ENCODE measurements around the gene KICS2. TPM values are rescaled to one million over a fixed set of nuclear protein-coding genes. Genes with fewer than 3 reads are reported as not detected.
A peak's percentile ranks its signal among the peaks of the same experiment; 100 is the strongest.

The KICS2 gene
- total and polyA plus RNA-seq, 2 experiments from 2014 or later = 1.3 to 6.8 TPM

- Histone ChIP-seq H3K9me3 (ENCODE audit: low read depth) (no peaks in the 10 kb centered on the region), H3K4me3 (no peak overlapping the region), H3K27ac (no peak overlapping the region), H3K4me1 (ENCODE audit: insufficient read depth) (no peaks in the 10 kb centered on the region), H3K4me2 (no peak overlapping the region), H3K36me3 (replicated peaks; ENCODE audit: insufficient read depth, low read depth) (no peaks in the 10 kb centered on the region), H3K27me3 (no peaks in the 10 kb centered on the region), H2AFZ (no peak overlapping the region), H4K20me1 (ENCODE audit: insufficient read depth, poor library complexity, severe bottlenecking) (no peaks in the 10 kb centered on the region), H3K9me2 (replicated peaks; ENCODE audit: insufficient read depth) (no peaks in the 10 kb centered on the region), H3K79me2 (no peaks in the 10 kb centered on the region)
- TF ChIP-seq EZH2phosphoT487 (IDR thresholded peaks at IDR 0.05; ENCODE audit: low read depth, severe bottlenecking, unreplicated experiment) = no peak
- 75% methylated on average over 2 of the region's 2 CpGs for WGBS (ENCODE audit: low lambda C conversion rate, missing lambda C conversion rate)
- no peak for DNase-seq (ENCODE audit: low spot score)
Observed at GRCh38 chr12:64175254-64175945, 46.7 kb downstream of the KICS2 start.

- Histone ChIP-seq H3K36me3 (replicated peaks; ENCODE audit: insufficient read depth, low read depth) (no peaks in the 10 kb centered on the region), H3K4me1 (ENCODE audit: insufficient read depth) (no peaks in the 10 kb centered on the region), H3K9me2 (replicated peaks; ENCODE audit: insufficient read depth) (no peaks in the 10 kb centered on the region), H3K79me2 (no peaks in the 10 kb centered on the region), H3K27me3 (no peaks in the 10 kb centered on the region), H3K4me2 (no peak overlapping the region), H3K4me3 (no peak overlapping the region), H3K27ac (peak overlapping the region; percentile 35), H2AFZ (no peak overlapping the region), H4K20me1 (ENCODE audit: insufficient read depth, poor library complexity, severe bottlenecking) (no peaks in the 10 kb centered on the region), H3K9me3 (ENCODE audit: low read depth) (no peaks in the 10 kb centered on the region)
- peak; percentile 30 for DNase-seq (ENCODE audit: low spot score)
- TF ChIP-seq, protein P1, sequence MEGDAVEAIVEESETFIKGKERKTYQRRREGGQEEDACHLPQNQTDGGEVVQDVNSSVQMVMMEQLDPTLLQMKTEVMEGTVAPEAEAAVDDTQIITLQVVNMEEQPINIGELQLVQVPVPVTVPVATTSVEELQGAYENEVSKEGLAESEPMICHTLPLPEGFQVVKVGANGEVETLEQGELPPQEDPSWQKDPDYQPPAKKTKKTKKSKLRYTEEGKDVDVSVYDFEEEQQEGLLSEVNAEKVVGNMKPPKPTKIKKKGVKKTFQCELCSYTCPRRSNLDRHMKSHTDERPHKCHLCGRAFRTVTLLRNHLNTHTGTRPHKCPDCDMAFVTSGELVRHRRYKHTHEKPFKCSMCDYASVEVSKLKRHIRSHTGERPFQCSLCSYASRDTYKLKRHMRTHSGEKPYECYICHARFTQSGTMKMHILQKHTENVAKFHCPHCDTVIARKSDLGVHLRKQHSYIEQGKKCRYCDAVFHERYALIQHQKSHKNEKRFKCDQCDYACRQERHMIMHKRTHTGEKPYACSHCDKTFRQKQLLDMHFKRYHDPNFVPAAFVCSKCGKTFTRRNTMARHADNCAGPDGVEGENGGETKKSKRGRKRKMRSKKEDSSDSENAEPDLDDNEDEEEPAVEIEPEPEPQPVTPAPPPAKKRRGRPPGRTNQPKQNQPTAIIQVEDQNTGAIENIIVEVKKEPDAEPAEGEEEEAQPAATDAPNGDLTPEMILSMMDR (IDR thresholded peaks at IDR 0.05; ENCODE audit: poor library complexity) = no peak
- no peak for TF ChIP-seq EZH2phosphoT487 (IDR thresholded peaks at IDR 0.05; ENCODE audit: low read depth, severe bottlenecking, unreplicated experiment)
- TF ChIP-seq EZH2 (IDR thresholded peaks at IDR 0.05; ENCODE audit: borderline replicate concordance) = no peak
- 58% methylated on average over 3 of the region's 3 CpGs for WGBS (ENCODE audit: low lambda C conversion rate, missing lambda C conversion rate)
Observed at GRCh38 chr12:64173456-64173855, 48.6 kb downstream of the KICS2 start.

Small RNAs within 50 kb of the gene (small RNA-seq; reads per million reads assigned to genes)
- gene RNU5A-7P (not detected), gene RNU6-1009P (not detected)

Other genes with a start within 250 kb of the KICS2 start
- gene C12orf56, start 168.5 kb upstream of the KICS2 start, total RNA-seq = 0.20 and 0.80 TPM in 2 replicates
- 0.56 and 1.4 TPM in 2 replicates for gene C12orf56, start 168.5 kb upstream of the KICS2 start, polyA plus RNA-seq
- gene XPOT, start 182.1 kb upstream of the KICS2 start, total RNA-seq = 66.1 and 69.0 TPM in 2 replicates
- 38.7 and 42.7 TPM in 2 replicates for gene XPOT, start 182.1 kb upstream of the KICS2 start, polyA plus RNA-seq
- gene TBK1, start 229.8 kb upstream of the KICS2 start, total RNA-seq = 24.0 and 26.1 TPM in 2 replicates
- 15.4 and 22.2 TPM in 2 replicates for gene TBK1, start 229.8 kb upstream of the KICS2 start, polyA plus RNA-seq